SU-DHL-6 (cell line): Measurements from ENCODE around the gene LMAN2L.

Experiments used
- H2AFZ ChIP-seq: fragments of 200-600 bp; sonication (generic); 2 replicates; pipeline ENCODE4 v1.6.1; 2014; ENCODE audit warnings: low read depth, mild to moderate bottlenecking, moderate library complexity, mixed read lengths, antibody characterized with exemption, low read length; ENCODE audit not compliant: severe bottlenecking
- H3F3A ChIP-seq: fragments of 200-600 bp; shearing (Covaris generic); 2 replicates; pipeline ENCODE4 v1.6.0; 2016; ENCODE audit warnings: antibody characterized with exemption, mild to moderate bottlenecking; ENCODE audit not compliant: insufficient read depth
- H3K27ac ChIP-seq: fragments of 200-600 bp; sonication (generic); 2 replicates; pipeline ENCODE4 v1.5.1; 2016; ENCODE audit warnings: low read depth, mild to moderate bottlenecking, low read length, moderate library complexity, mixed read lengths
- H3K27me3 ChIP-seq: fragments of 200-600 bp; sonication (generic), shearing (Covaris generic); 2 replicates; pipeline ENCODE4 v1.6.0; 2014; ENCODE audit warnings: mild to moderate bottlenecking, low read length
- H3K36me3 ChIP-seq: fragments of 200-600 bp; sonication (generic); 2 replicates; pipeline ENCODE4 v1.6.1; 2014; ENCODE audit warnings: mild to moderate bottlenecking, low read length, mixed read lengths
- H3K4me2 ChIP-seq: fragments of 300-600, 200-600 bp; shearing (Covaris generic), sonication (generic); 2 replicates; pipeline ENCODE4 v1.6.0; 2014; ENCODE audit warnings: low read length, low read depth, mild to moderate bottlenecking; ENCODE audit not compliant: poor library complexity, severe bottlenecking
- H3K4me3 ChIP-seq: fragments of 200-600 bp; sonication (generic); 2 replicates; pipeline ENCODE4 v1.5.1; 2014; ENCODE audit warnings: antibody characterized with exemption, low read length, mild to moderate bottlenecking, mixed read lengths; ENCODE audit not compliant: insufficient read depth, poor library complexity, severe bottlenecking
- H3K79me2 ChIP-seq: fragments of 200-600 bp; sonication (generic); 2 replicates; pipeline ENCODE4 v1.6.1; 2014; ENCODE audit warnings: mild to moderate bottlenecking, low read length, moderate library complexity; ENCODE audit not compliant: insufficient read depth
- H3K9ac ChIP-seq: fragments of 200-600 bp; sonication (generic); 2 replicates; pipeline ENCODE4 v1.7.0; 2014; ENCODE audit warnings: mild to moderate bottlenecking, low read length
- H3K9me2 ChIP-seq: fragments of 200-600 bp; sonication (generic); replicated peaks from 2 replicates; pipeline ENCODE4 v1.6.1; 2014; ENCODE audit warnings: low read length; ENCODE audit not compliant: insufficient read depth
- H3K9me3 ChIP-seq: fragments of 200-600 bp; sonication (generic); 2 replicates; pipeline ENCODE4 v1.6.1; 2014; ENCODE audit warnings: low read length, mixed read lengths; ENCODE audit not compliant: insufficient read depth
- H4K20me1 ChIP-seq: fragments of 200-600 bp; sonication (generic); 2 replicates; pipeline ENCODE4 v1.6.1; 2014; ENCODE audit warnings: low read depth, mild to moderate bottlenecking, antibody characterized with exemption, low read length, moderate library complexity, mixed read lengths
- EZH2phosphoT487 ChIP-seq: fragments of 200-600 bp; sonication (generic), shearing (Covaris generic); conservative IDR thresholded peaks from 2 replicates; pipeline ENCODE4 v1.6.1; 2018; ENCODE audit warnings: mild to moderate bottlenecking, antibody characterized with exemption, low read length, moderate library complexity, mixed read lengths
- TF ChIP-seq, protein P1 (sequence below): fragments of 200-600 bp; sonication (generic); IDR thresholded peaks from one replicate; pipeline ENCODE4 v1.5.1; 2017; ENCODE audit warnings: antibody characterized with exemption, mild to moderate bottlenecking, low read length, moderate library complexity; ENCODE audit not compliant: insufficient read depth, poor library complexity, severe bottlenecking

The LMAN2L gene

DNA sequence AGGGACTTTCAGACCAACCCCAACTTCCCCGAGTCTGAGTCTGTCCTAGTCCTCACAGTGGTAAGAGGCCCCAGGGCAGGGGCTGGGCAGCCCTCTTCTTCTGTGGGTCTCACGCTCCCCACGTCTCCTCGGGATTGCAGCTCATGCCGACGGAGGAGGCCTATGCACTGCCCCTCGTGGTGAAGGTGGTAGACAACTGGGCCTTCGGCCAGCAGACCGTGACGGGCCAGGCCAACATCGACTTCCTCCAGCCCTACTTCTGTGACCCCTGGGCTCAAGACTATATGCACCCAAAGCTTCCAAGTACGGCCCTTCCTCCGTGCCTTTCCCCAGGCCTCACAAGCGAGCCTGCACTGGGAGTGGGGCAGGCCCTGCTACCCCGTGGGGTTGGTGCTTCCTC lies 44.3 kb downstream of the LMAN2L start:
- Histone ChIP-seq H3K4me3 (no peak overlapping the region), H3K36me3 (no peaks in the 10 kb centered on the region), H3K9ac (no peak overlapping the region), H3K9me3 (no peaks in the 10 kb centered on the region), H3K79me2 (no peaks in the 10 kb centered on the region), H3K4me2 (no peak overlapping the region), H3F3A (no peaks in the 10 kb centered on the region), H3K9me2 (no peaks in the 10 kb centered on the region), H3K27ac (no peak overlapping the region), H2AFZ (no peak overlapping the region), H4K20me1 (no peaks in the 10 kb centered on the region), H3K27me3 (no peaks in the 10 kb centered on the region)
- TF ChIP-seq EZH2phosphoT487 = no peak
- TF ChIP-seq, protein P1, sequence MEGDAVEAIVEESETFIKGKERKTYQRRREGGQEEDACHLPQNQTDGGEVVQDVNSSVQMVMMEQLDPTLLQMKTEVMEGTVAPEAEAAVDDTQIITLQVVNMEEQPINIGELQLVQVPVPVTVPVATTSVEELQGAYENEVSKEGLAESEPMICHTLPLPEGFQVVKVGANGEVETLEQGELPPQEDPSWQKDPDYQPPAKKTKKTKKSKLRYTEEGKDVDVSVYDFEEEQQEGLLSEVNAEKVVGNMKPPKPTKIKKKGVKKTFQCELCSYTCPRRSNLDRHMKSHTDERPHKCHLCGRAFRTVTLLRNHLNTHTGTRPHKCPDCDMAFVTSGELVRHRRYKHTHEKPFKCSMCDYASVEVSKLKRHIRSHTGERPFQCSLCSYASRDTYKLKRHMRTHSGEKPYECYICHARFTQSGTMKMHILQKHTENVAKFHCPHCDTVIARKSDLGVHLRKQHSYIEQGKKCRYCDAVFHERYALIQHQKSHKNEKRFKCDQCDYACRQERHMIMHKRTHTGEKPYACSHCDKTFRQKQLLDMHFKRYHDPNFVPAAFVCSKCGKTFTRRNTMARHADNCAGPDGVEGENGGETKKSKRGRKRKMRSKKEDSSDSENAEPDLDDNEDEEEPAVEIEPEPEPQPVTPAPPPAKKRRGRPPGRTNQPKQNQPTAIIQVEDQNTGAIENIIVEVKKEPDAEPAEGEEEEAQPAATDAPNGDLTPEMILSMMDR = no peak

DNA sequence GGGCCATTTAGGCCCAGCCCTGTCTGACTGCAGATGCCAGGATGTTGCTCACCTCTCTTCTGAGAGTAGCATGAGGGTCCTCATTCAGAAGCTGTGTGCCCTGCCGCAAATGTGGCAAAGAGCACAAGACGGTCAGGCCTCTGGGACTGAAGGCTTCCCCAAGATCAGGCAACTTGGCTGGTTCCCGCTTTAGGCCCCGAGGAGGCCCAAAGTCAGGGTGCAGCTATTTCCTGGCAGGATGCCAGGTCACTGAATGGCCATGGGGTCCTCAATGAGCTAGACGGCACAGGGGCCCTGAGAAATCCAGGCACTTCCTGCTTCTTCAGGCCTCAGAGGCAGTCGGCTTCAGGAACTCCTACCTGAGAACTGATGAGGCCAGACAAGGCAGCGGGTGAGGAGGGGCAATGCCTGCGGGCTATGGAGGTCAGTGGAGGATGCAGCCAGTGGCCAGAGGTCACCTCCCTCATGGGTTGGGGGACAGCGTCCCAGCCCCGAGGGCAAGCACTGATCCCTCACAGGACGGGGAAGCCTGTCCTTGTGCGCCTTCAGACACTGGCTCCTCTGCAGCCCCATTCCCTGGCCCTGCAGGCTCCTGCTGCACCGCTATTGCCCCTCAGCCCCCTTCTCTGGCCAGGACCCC lies 44.9 kb downstream of the LMAN2L start:
- no peak for TF ChIP-seq EZH2phosphoT487
- TF ChIP-seq, protein P1 = no peak
- no peaks in the 10 kb centered on the region for H3K79me2 ChIP-seq
- H3K4me3 ChIP-seq = no peak overlapping the region
- no peak overlapping the region for H2AFZ ChIP-seq
- H3K9me2 ChIP-seq = no peaks in the 10 kb centered on the region
- H3K9me3 ChIP-seq = no peaks in the 10 kb centered on the region
- no peaks in the 10 kb centered on the region for H3F3A ChIP-seq
- H3K27me3 ChIP-seq = no peaks in the 10 kb centered on the region
- no peak overlapping the region for H3K4me2 ChIP-seq
- no peak overlapping the region for H3K27ac ChIP-seq
- no peaks in the 10 kb centered on the region for H4K20me1 ChIP-seq
- no peaks in the 10 kb centered on the region for H3K36me3 ChIP-seq
- H3K9ac ChIP-seq = no peak overlapping the region

DNA sequence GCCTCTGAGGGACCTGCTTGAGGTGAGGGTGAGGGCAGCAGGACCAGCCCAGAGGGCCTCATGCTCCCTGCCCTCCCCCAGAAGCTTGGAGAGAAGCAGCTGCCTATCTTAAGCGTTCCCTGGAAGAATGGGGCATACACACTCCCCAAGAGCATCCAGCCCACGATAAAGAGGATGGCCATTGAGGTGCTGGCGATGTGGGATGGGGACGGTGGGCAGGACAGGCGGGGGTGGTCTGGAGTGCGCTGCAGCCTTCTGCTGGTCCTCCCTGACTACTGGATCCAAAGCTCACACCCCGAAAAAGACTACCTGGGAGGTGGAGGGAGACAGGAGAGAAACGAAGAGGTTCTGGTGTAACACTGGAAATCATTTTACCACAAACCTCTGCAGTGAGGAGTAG lies 45.6 kb downstream of the LMAN2L start:
- no peaks in the 10 kb centered on the region for H3K9me3 ChIP-seq
- H3K4me3 ChIP-seq = no peak overlapping the region
- H4K20me1 ChIP-seq = no peaks in the 10 kb centered on the region
- H3K27me3 ChIP-seq = no peaks in the 10 kb centered on the region
- H3K79me2 ChIP-seq = no peaks in the 10 kb centered on the region
- H3F3A ChIP-seq = no peaks in the 10 kb centered on the region
- H3K27ac ChIP-seq = no peak overlapping the region
- no peak overlapping the region for H3K4me2 ChIP-seq
- H3K9me2 ChIP-seq = no peaks in the 10 kb centered on the region
- H2AFZ ChIP-seq = no peak overlapping the region
- no peak overlapping the region for H3K9ac ChIP-seq
- no peaks in the 10 kb centered on the region for H3K36me3 ChIP-seq
- no peak for TF ChIP-seq EZH2phosphoT487
- TF ChIP-seq, protein P1 = no peak
